GM12878 (cell line): ENCODE data around the gene CMC1. TPM values are rescaled to one million over a fixed set of nuclear protein-coding genes. Genes with fewer than 3 reads are reported as not detected.

ENCODE experiments used
- ATAC-seq: fragments of 200-7000 bp; cut with Tn5 transposase; 3 replicates; pipeline ENCODE4 v1.9.1; 2020; ENCODE audit warnings: mild to moderate bottlenecking, moderate library complexity
- BruUV-seq: library from RNA; stranded (reverse); fragments of 400-500 nt; replicated peaks from 2 replicates; lab custom pipeline; 2021; lab: Mats Ljungman, UMichigan
- CTCF ChIA-PET: fragments of 300-600 bp; sonication (Branson Sonifier 250); formaldehyde crosslinking; extraction: SDS; loops from one replicate; lab custom pipeline; 2021; ENCODE audit warnings: inconsistent platforms; lab: Yijun Ruan, JAX
- POLR2A ChIA-PET: fragments of 350-600 bp; formaldehyde crosslinking; extraction: SDS; loops from one replicate; lab custom pipeline; 2021; ENCODE audit warnings: inconsistent platforms; lab: Charles Lee
- RAD21 ChIA-PET: fragments of 300-600 bp; sonication (Branson Sonifier 250); formaldehyde crosslinking; loops from one replicate; lab custom pipeline; 2023; ENCODE audit warnings: antibody characterized with exemption; ENCODE audit not compliant: unreplicated experiment; lab: Charles Lee
- SMC1A ChIA-PET: fragments of 300-600 bp; sonication (Branson Sonifier 250); formaldehyde crosslinking; loops from one replicate; lab custom pipeline; 2023; ENCODE audit not compliant: unreplicated experiment, uncharacterized antibody; lab: Charles Lee
- DNase-seq: peaks from one replicate; pipeline ENCODE4 v3.0.0-alpha.2; 2011; ENCODE audit warnings: low read depth, low spot score
- FAIRE-seq: peaks from 3 replicates; lab custom pipeline; 2011; peaks lifted over from hg19 to GRCh38; lab: Jason Lieb, UNC
- H2AFZ ChIP-seq: 2 replicates; pipeline ENCODE4 v1.6.0; 2011; ENCODE audit warnings: low read depth, low read length, control low read depth; ENCODE audit not compliant: control insufficient read depth
- H3K27ac ChIP-seq: 2 replicates; pipeline ENCODE4 v1.5.1; 2011; ENCODE audit warnings: control low read depth; ENCODE audit not compliant: control insufficient read depth, insufficient read depth
- H3K27me3 ChIP-seq, 2 experiments: replicated peaks in 1 of 2; 2 replicates each; pipeline versions ENCODE4 v1.6.0 to v1.6.1; 2011; ENCODE audit warnings: low read length in 1 of 2; ENCODE audit not compliant: control insufficient read depth in 2 of 2, insufficient read depth in 2 of 2
- H3K36me3 ChIP-seq, 2 experiments: 2 replicates each; pipeline ENCODE4 v1.5.1; 2011; ENCODE audit warnings: low read length in 1 of 2; ENCODE audit not compliant: control insufficient read depth in 2 of 2, insufficient read depth in 2 of 2
- H3K4me1 ChIP-seq: 2 replicates; pipeline ENCODE4 v1.6.1; 2011; ENCODE audit warnings: mild to moderate bottlenecking, low read length, moderate library complexity, mixed read lengths; ENCODE audit not compliant: control insufficient read depth, insufficient read depth
- H3K4me2 ChIP-seq: 2 replicates; pipeline ENCODE4 v1.6.0; 2011; ENCODE audit warnings: control low read depth; ENCODE audit not compliant: control insufficient read depth, insufficient read depth
- H3K4me3 ChIP-seq: fragments of 200-600 bp; sonication (generic); 2 replicates; pipeline ENCODE4 v1.5.1; 2016
- H3K79me2 ChIP-seq: 2 replicates; pipeline ENCODE4 v1.6.0; 2011; ENCODE audit warnings: low read length; ENCODE audit not compliant: control insufficient read depth, insufficient read depth
- H3K9ac ChIP-seq: 2 replicates; pipeline ENCODE4 v1.8.0; 2011; ENCODE audit warnings: low read length, control low read depth, mixed read lengths; ENCODE audit not compliant: control insufficient read depth, insufficient read depth
- H3K9me3 ChIP-seq: replicated peaks from 3 replicates; pipeline ENCODE4 v1.5.1; 2011; ENCODE audit warnings: mild to moderate bottlenecking, low read length; ENCODE audit not compliant: control insufficient read depth, insufficient read depth
- H4K20me1 ChIP-seq: 2 replicates; pipeline ENCODE4 v1.6.0; 2011; ENCODE audit not compliant: control insufficient read depth, insufficient read depth
- ATF7 ChIP-seq: fragments of 450-650 bp; IDR thresholded peaks from 2 replicates; pipeline ENCODE4 v1.6.1; 2016; ENCODE audit warnings: low read depth, mild to moderate bottlenecking
- CHD1 ChIP-seq: IDR thresholded peaks from 2 replicates; pipeline ENCODE4 v1.6.1; 2012; ENCODE audit warnings: low read depth, low read length, improper control_type of control experiment
- CUX1 ChIP-seq: IDR thresholded peaks from 2 replicates; pipeline ENCODE4 v1.6.1; 2012; ENCODE audit warnings: improper control_type of control experiment, low read depth, low read length; ENCODE audit not compliant: insufficient replicate concordance
- ESRRA ChIP-seq: IDR thresholded peaks from 2 replicates; pipeline ENCODE4 v1.6.1; 2012; ENCODE audit warnings: mild to moderate bottlenecking, low read length, improper control_type of control experiment
- ETV6 ChIP-seq, 2 experiments: fragments of 450-650 bp in 1 of 2; IDR thresholded peaks in 1 of 2; conservative IDR thresholded peaks in 1 of 2; 2 replicates each; pipeline ENCODE4 v1.6.1; 2014; ENCODE audit warnings: antibody characterized with exemption in 1 of 2, borderline replicate concordance in 1 of 2, low read depth in 1 of 2, mild to moderate bottlenecking in 1 of 2, moderate library complexity in 1 of 2
- FOXM1 ChIP-seq: IDR thresholded peaks from 2 replicates; pipeline ENCODE4 v1.6.1; 2012; ENCODE audit warnings: low read depth, mild to moderate bottlenecking, inconsistent platforms, low read length, moderate library complexity
- HCFC1 ChIP-seq: fragments of 150-350 bp; IDR thresholded peaks from 2 replicates; pipeline ENCODE4 v1.6.1; 2014; ENCODE audit warnings: low read length
- HDAC6 ChIP-seq: fragments of 200-600 bp; sonication (generic); IDR thresholded peaks from one replicate; pipeline ENCODE4 v1.8.0; 2017; ENCODE audit warnings: antibody characterized with exemption; ENCODE audit not compliant: unreplicated experiment
- KAT2A ChIP-seq: conservative IDR thresholded peaks from 2 replicates; pipeline ENCODE4 v1.6.1; 2011; ENCODE audit warnings: low read depth, low read length; ENCODE audit not compliant: control insufficient read depth
- KLF5 ChIP-seq: fragments of 450-650 bp; IDR thresholded peaks from 2 replicates; pipeline ENCODE4 v1.6.1; 2014; ENCODE audit warnings: mild to moderate bottlenecking; ENCODE audit not compliant: partially characterized antibody
- MLLT1 ChIP-seq: fragments of 450-650 bp; IDR thresholded peaks from 2 replicates; pipeline ENCODE4 v1.6.1; 2016; ENCODE audit warnings: mild to moderate bottlenecking
- MTA3 ChIP-seq: IDR thresholded peaks from 2 replicates; pipeline ENCODE4 v1.6.1; 2012; ENCODE audit warnings: low read length, inconsistent platforms, borderline replicate concordance
- MXI1 ChIP-seq: fragments of 150-350 bp; IDR thresholded peaks from 2 replicates; pipeline ENCODE4 v1.6.1; 2011; ENCODE audit warnings: low read depth, mild to moderate bottlenecking, inconsistent platforms, low read length, improper control_type of control experiment
- NFXL1 ChIP-seq: fragments of 450-650 bp; IDR thresholded peaks from 2 replicates; pipeline ENCODE4 v1.6.1; 2017; ENCODE audit warnings: antibody characterized with exemption, mild to moderate bottlenecking, borderline replicate concordance
- NRF1 ChIP-seq: conservative IDR thresholded peaks from 2 replicates; pipeline ENCODE4 v1.6.1; 2011; ENCODE audit warnings: mild to moderate bottlenecking, low read depth, low read length, improper control_type of control experiment
- RB1 ChIP-seq: fragments of 450-650 bp; formaldehyde crosslinking; IDR thresholded peaks from 2 replicates; pipeline ENCODE4 v1.6.1; 2017; ENCODE audit warnings: mild to moderate bottlenecking, borderline replicate concordance
- RCOR1 ChIP-seq: conservative IDR thresholded peaks from 2 replicates; pipeline ENCODE4 v1.6.1; 2012; ENCODE audit warnings: low read depth, low read length, improper control_type of control experiment
- RELA ChIP-seq: fragments of 450-650 bp; IDR thresholded peaks from 2 replicates; pipeline ENCODE4 v1.8.0; 2014; ENCODE audit warnings: borderline replicate concordance; ENCODE audit not compliant: partially characterized antibody
- WGBS: methylation state at CpG from one replicate; pipeline ENCODE4 v1.1.6; 2016; ENCODE audit warnings: low lambda C conversion rate; ENCODE audit not compliant: insufficient replicate concordance, insufficient coverage; ENCODE audit errors: missing lambda C conversion rate; 5-methylcytosine and 5-hydroxymethylcytosine counted together
- in situ Hi-C: fragments of 300-500 bp; cut with MboI; formaldehyde crosslinking; loops from 9 replicates; pipeline ENCODE4 v1.14.3; 2018; ENCODE audit warnings: mixed read lengths
- intact Hi-C: fragments of 100-400 bp; cut with micrococcal nuclease; formaldehyde crosslinking; loops from one replicate; pipeline ENCODE4 v1.14.2; 2022; ENCODE audit not compliant: unreplicated experiment
- polyA plus RNA-seq, 11 experiments: library from polyadenylated mRNA; depleted of rRNA in 4 of 11; unstranded in 6 of 11; stranded (reverse) in 5 of 11; fragments of >200 nt; fragmentation: Nextera tagmentation in 4 of 11; fragmentation: Illumina TruSeq in 1 of 11; extraction: Ambion mirVana in 4 of 11; extraction: Trizol in 1 of 11; gene quantifications; 1 replicate in 1 of 11; 2 replicates in 10 of 11; pipeline versions ENCODE4 v1.2.1 to v1.2.3, GENCODE V29; 2011 to 2016; ENCODE audit warnings: inconsistent platforms in 2 of 11, missing spikeins in 2 of 11, low read depth in 1 of 11
- total RNA-seq, 4 experiments: library from RNA; depleted of rRNA in 3 of 4; stranded (reverse); fragments of >200 nt in 3 of 4; fragmentation: Illumina TruSeq in 1 of 4; extraction: Trizol in 1 of 4; gene quantifications; 2 replicates each; pipeline versions ENCODE4 v1.2.1 to v1.2.3, GENCODE V29; 2013 to 2021

The CMC1 gene
- total and polyA plus RNA-seq, 10 of the 15 experiments (the other 5 are each of a cell fraction or from before 2014, with no cell fraction given) = 12.3 to 118 (median 29.3) TPM

- Histone ChIP-seq H4K20me1 (no peaks in the 10 kb centered on the region), H3K36me3 (no peaks in the 10 kb centered on the region), H3K9me3 (no peaks in the 10 kb centered on the region), H2AFZ (no peak overlapping the region), H3K27me3 (no peaks in the 10 kb centered on the region), H3K4me2 (peak overlapping the region; percentile 87), H3K27ac (no peak overlapping the region), H3K4me3 (peak overlapping the region; percentile 81), H3K9ac (no peak overlapping the region; the same call in 1 of the 2 replicates), H3K4me1 (no peaks in the 10 kb centered on the region), H3K79me2 (peaks cover 36% of the 10 kb centered on the region)
- POLR2A ChIA-PET = interaction anchor here (0.8 to 5.3 kb wide), 6 partner anchors 8 to 523 kb away, joined by 3 to 31 read pairs (median 4); no protein-coding TSS in a partner anchor
- CTCF ChIA-PET = interaction anchor here (1.2 kb wide), 1 partner anchor 113 kb away, joined by 3 read pairs; no protein-coding TSS in a partner anchor
- RAD21 ChIA-PET = interaction anchor here (1.2 to 2.5 kb wide), 9 partner anchors 15 to 530 kb away, joined by 3 to 11 read pairs (median 5); no protein-coding TSS in a partner anchor
- FAIRE-seq (no peak), DNase-seq (no peak), ATAC-seq (no peak)
- in situ Hi-C loops = no loop called here
- WGBS = 99% methylated on average over 3 of the region's 3 CpGs
- intact Hi-C loops = loop anchor here (5.0 kb wide), 2 partner anchors 205 to 760 kb away; partner anchors contain the start of gene SLC4A7
- TSS peak; percentile 75 for BruUV-seq
- SMC1A ChIA-PET = interaction anchor here (1.2 to 8.2 kb wide), 9 partner anchors 9 to 112 kb away, joined by 3 to 43 read pairs (median 5); no protein-coding TSS in a partner anchor
- TF ChIP-seq RELA (no peak), CUX1 (no peak), MLLT1 (no peak), ESRRA (no peak), ATF7 (no peak), HDAC6 (no peak), NRF1 (no peak), MTA3 (no peak), NFXL1 (no peak), RB1 (no peak), FOXM1 (no peak), MXI1 (no peak), RCOR1 (no peak), CHD1 (no peak), KLF5 (no peak), ETV6 (conservative IDR thresholded peaks at IDR 0.05 in 1 of 2, IDR thresholded peaks at IDR 0.05 in 1 of 2; ENCODE audit: borderline replicate concordance in 1 of 2, low read depth in 1 of 2) (no peak), HCFC1 (no peak), KAT2A (no peak)
Observed at GRCh38 chr3:28242519-28242918, 1.1 kb downstream of the CMC1 start.
